ENCODE data around the gene OR1N1. TPM values are rescaled to one million over a fixed set of nuclear protein-coding genes. Genes with fewer than 3 reads are reported as not detected.
"Not testable (repeated sequence)": the region's sequence is repeated elsewhere in the genome, so short reads cannot be mapped to it uniquely, and the experiment has no call there.

OR1N1 gene
- total RNA-seq, 1 experiment from 2014 or later, result not detected

DNA sequence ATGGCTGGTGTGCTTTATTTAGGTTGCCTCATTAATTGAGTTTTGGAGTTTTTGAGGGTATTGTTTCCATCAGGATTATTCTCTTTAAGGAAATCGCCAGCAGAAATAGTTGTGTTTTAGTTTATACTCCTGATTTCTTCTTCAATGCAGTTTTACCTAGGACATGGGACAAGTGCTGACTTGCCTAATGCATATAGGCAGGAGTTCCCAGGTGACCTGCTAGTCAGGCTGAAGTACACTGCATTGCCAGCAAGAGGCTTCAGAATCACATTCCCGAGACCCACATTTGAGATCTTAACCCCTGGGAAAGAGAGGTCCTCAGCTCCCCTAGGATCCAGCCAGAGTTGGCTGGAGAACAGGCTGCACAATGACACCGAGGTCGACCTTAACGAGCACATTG, 24.3 kb upstream of the OR1N1 start:
- H3K4me1 ChIP-seq (ENCODE audit: insufficient read depth, low read length), result no peaks in the 10 kb centered on the region
- ChIA-PET CTCF (no interaction called here), POLR2A (ENCODE audit: unreplicated experiment) (no interaction called here)
- H3K9me3 ChIP-seq (ENCODE audit: low read length), result no peaks in the 10 kb centered on the region
- no peaks in the 10 kb centered on the region for H4K20me1 ChIP-seq (ENCODE audit: low read length)
- BruUV-seq (replicated peaks), result no TSS peak
- no peak overlapping the region for H3K4me2 ChIP-seq (ENCODE audit: low read length)
- intact Hi-C loops (cut with micrococcal nuclease), result no loop called here
- ATAC-seq, result no peak
- H3K79me2 ChIP-seq (ENCODE audit: low read length), result no peaks in the 10 kb centered on the region
- no peak for TF ChIP-seq CTCF (conservative IDR thresholded peaks at IDR 0.05; ENCODE audit: low read depth, low read length)
- no peak for TF ChIP-seq EZH2 (IDR thresholded peaks at IDR 0.05; ENCODE audit: low read length, unreplicated experiment)
- TF ChIP-seq EZH2phosphoT487 (IDR thresholded peaks at IDR 0.05; ENCODE audit: borderline replicate concordance, low read length), result no peak
- H3K27me3 ChIP-seq (ENCODE audit: low read length), result peaks cover 24% of the 10 kb centered on the region; the same call in 1 of the 2 replicates
- no peak for DNase-seq
- no peak overlapping the region for H3K9ac ChIP-seq (ENCODE audit: low read length)
- no peak overlapping the region for H2AFZ ChIP-seq (ENCODE audit: low read length)
- no peak overlapping the region for H3K4me3 ChIP-seq (ENCODE audit: low read length)
- H3K27ac ChIP-seq (ENCODE audit: low read length), result no peak overlapping the region
- H3F3A ChIP-seq (ENCODE audit: low read length, unreplicated experiment), result no peaks in the 10 kb centered on the region
- no peaks in the 10 kb centered on the region for H3K36me3 ChIP-seq (ENCODE audit: low read depth, low read length)
- H3K9me2 ChIP-seq (replicated peaks; ENCODE audit: low read length), result no peaks in the 10 kb centered on the region

GRCh38 chr9:122546196-122546595, 19.1 kb upstream of the OR1N1 start:
- POLR2A ChIA-PET (ENCODE audit: unreplicated experiment), result no interaction called here
- H3K4me2 ChIP-seq (ENCODE audit: low read length), result no peak overlapping the region
- ATAC-seq (no peak), DNase-seq (no peak)
- no peaks in the 10 kb centered on the region for H3K9me2 ChIP-seq (replicated peaks; ENCODE audit: low read length)
- CTCF ChIA-PET, result no interaction called here
- H3K27ac ChIP-seq (ENCODE audit: low read length), result no peak overlapping the region
- no peaks in the 10 kb centered on the region for H3K79me2 ChIP-seq (ENCODE audit: low read length)
- H3K36me3 ChIP-seq (ENCODE audit: low read depth, low read length), result no peaks in the 10 kb centered on the region
- peaks cover 32% of the 10 kb centered on the region for H3K27me3 ChIP-seq (ENCODE audit: low read length)
- no peaks in the 10 kb centered on the region for H4K20me1 ChIP-seq (ENCODE audit: low read length)
- no peak overlapping the region for H2AFZ ChIP-seq (ENCODE audit: low read length)
- TF ChIP-seq EZH2 (IDR thresholded peaks at IDR 0.05; ENCODE audit: low read length, unreplicated experiment) (no peak), CTCF (conservative IDR thresholded peaks at IDR 0.05; ENCODE audit: low read depth, low read length) (no peak), EZH2phosphoT487 (IDR thresholded peaks at IDR 0.05; ENCODE audit: borderline replicate concordance, low read length) (no peak)
- BruUV-seq (replicated peaks), result no TSS peak
- no peak overlapping the region for H3K9ac ChIP-seq (ENCODE audit: low read length)
- intact Hi-C loops (cut with micrococcal nuclease), result no loop called here
- H3K4me1 ChIP-seq (ENCODE audit: insufficient read depth, low read length), result no peaks in the 10 kb centered on the region
- no peak overlapping the region for H3K4me3 ChIP-seq (ENCODE audit: low read length)
- H3K9me3 ChIP-seq (ENCODE audit: low read length), result no peaks in the 10 kb centered on the region
- H3F3A ChIP-seq (ENCODE audit: low read length, unreplicated experiment), result no peaks in the 10 kb centered on the region

DNA sequence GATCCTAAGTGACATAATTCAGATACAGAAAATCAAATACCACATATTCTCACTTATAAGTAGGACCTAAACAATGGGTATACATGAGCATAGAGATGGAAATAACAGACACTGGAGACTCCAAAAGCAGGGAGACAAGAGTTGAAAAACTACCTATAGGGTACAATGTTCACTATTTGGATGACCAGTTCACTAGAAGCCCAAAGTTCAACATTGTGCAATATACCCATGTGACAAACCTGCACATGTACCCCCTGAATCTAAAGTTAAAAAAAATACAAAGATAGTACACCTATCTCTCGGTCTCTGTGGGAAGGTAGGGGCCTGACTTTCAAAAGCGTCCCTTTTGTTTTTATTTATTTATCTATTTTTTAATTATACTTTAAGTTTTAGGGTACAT, 11.7 kb upstream of the OR1N1 start:
- intact Hi-C loops (cut with micrococcal nuclease), result no loop called here
- ChIA-PET CTCF (no interaction called here), POLR2A (ENCODE audit: unreplicated experiment) (no interaction called here)
- Histone ChIP-seq H3K4me1 (ENCODE audit: insufficient read depth, low read length) (no peaks in the 10 kb centered on the region), H2AFZ (ENCODE audit: low read length) (no peak overlapping the region), H3K27ac (ENCODE audit: low read length) (no peak overlapping the region), H3K9ac (ENCODE audit: low read length) (no peak overlapping the region), H3K9me3 (ENCODE audit: low read length) (no peaks in the 10 kb centered on the region), H3K9me2 (replicated peaks; ENCODE audit: low read length) (no peaks in the 10 kb centered on the region), H3K4me2 (ENCODE audit: low read length) (no peak overlapping the region), H3K36me3 (ENCODE audit: low read depth, low read length) (no peaks in the 10 kb centered on the region), H3F3A (ENCODE audit: low read length, unreplicated experiment) (no peaks in the 10 kb centered on the region), H3K27me3 (ENCODE audit: low read length) (peaks cover 22% of the 10 kb centered on the region), H3K4me3 (ENCODE audit: low read length) (no peak overlapping the region), H4K20me1 (ENCODE audit: low read length) (no peaks in the 10 kb centered on the region), H3K79me2 (ENCODE audit: low read length) (no peaks in the 10 kb centered on the region)
- no TSS peak for BruUV-seq (replicated peaks)
- ATAC-seq, result no peak
- no peak for DNase-seq
- TF ChIP-seq CTCF (conservative IDR thresholded peaks at IDR 0.05; ENCODE audit: low read depth, low read length) (no peak), EZH2phosphoT487 (IDR thresholded peaks at IDR 0.05; ENCODE audit: borderline replicate concordance, low read length) (no peak), EZH2 (IDR thresholded peaks at IDR 0.05; ENCODE audit: low read length, unreplicated experiment) (no peak)

DNA sequence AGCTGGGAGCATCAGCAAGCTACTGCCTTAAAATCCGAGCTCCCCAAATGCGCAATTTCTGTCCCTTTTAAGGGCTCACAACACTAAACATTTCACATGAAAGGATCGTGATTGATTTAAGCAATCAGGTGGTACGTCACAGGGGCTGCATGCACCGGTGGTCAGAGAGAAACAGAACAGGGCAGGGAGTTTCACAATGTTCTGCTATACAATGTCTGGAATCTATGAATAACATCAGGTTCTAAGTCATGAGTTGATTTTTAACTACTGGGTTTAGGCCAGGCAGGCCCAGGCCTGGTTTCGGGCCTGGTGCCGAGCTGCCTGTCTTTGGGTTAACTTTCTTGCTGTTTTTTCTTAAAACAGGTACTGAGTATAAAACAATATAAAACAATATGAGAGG, 10.0 kb upstream of the OR1N1 start:
- H3K36me3 ChIP-seq (ENCODE audit: low read depth, low read length); POLR2A ChIA-PET (ENCODE audit: unreplicated experiment); intact Hi-C loops (cut with micrococcal nuclease); H3K4me2 ChIP-seq (ENCODE audit: low read length); BruUV-seq (replicated peaks); DNase-seq; H3F3A ChIP-seq (ENCODE audit: low read length, unreplicated experiment); H3K9me3 ChIP-seq (ENCODE audit: low read length); H3K4me3 ChIP-seq (ENCODE audit: low read length); H4K20me1 ChIP-seq (ENCODE audit: low read length); H2AFZ ChIP-seq (ENCODE audit: low read length); H3K9me2 ChIP-seq (replicated peaks; ENCODE audit: low read length); H3K79me2 ChIP-seq (ENCODE audit: low read length); H3K27ac ChIP-seq (ENCODE audit: low read length); ATAC-seq; H3K4me1 ChIP-seq (ENCODE audit: insufficient read depth, low read length); H3K9ac ChIP-seq (ENCODE audit: low read length); CTCF ChIA-PET: not testable (repeated sequence)
- peaks cover 11% of the 10 kb centered on the region for H3K27me3 ChIP-seq (ENCODE audit: low read length)
